T follicular helper cell (primary cell): Measurements from ENCODE around the gene NUP62.

ENCODE experiments used
- DNase-seq: peaks from one replicate; pipeline ENCODE4 v3.0.0-alpha.2; 2020; ENCODE audit warnings: low read depth

Gene NUP62

DNA sequence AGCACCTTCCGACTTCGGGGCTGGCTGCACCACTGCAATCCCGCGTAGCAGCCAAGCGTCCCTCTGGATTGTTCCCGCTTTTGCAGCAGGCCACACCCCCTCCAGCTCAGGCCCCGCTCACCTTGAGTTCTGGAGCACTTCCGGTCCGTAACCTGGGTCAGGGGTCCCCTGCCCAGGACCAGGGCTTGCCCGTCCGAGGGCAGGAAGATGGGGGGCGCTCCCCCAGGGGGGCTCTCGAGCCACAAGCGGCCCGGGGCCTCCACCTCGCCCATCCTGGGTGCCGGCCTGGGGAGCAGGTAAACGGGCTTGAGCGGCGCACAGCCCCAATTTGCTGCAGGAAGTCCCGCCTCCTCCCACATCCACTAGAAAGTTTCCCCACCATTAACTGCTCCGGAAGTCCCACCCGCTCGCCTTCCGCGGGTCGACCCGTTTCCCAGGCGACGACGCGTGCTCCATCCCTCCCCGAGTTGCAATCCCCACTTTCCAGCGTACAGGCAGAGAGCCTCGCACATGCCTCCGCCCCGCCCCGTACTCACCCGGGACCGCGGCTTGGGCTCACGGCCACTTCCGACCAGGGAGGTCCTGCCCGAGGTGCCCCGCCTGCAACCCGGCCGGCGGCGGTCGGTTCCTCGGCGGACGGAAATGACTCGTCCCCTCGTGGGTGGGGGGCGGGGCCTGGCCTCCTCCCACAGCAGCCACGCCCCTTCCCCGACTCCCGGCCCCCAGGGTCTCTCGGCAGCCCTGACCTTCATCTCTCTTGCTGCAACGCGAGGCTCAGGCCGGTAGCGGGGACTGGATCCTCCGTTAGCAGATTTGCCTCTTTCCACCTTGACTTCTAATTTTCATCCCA, 62.1 kb downstream of the NUP62 start, which contains the start of gene PNKP:
PNKP (minus strand) TSS at position 644 of the 850 bp plus-strand sequence; CDS start at position 272, 372 bp downstream.
- peak; percentile 76 for DNase-seq

DNA sequence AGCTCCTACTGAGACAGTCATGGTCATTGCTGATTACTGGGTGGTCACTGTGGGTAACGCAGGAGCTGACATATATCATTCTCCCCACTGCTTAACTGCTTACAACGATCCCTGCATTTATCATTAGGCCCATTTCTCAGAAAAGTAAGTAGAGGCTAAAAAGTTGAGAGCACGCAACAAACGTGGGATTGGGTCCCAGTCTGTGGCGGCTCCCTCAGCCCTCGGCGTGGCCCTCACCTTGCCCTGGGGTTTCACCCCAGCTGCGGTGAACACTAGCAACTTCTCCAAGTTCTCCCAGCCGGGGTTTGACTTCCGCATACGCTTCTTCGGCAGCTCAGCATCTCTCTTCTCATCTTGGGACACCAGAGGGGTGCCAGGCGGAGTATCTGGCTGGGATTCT, 64.4 kb downstream of the NUP62 start:
- no peak for DNase-seq

DNA sequence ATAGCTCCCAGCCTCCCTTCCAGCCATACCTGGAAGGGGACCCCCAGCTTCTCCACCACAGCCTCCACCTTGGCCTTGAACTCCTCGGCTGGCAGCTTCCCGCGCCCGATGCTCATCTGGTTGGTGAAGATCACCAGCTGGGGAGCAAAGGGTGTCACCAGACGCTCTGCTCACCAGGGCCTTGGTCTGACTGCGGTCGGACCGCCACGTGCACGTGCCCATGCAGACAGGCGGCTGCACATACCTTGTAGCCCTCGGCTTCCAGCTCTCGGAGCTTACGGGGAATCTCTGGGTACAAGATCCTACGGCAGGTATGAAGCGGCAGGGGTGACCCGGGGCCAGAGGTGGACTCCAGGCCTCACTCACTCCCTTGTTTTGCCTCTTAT, 65.4 kb downstream of the NUP62 start:
- DNase-seq = no peak

DNA sequence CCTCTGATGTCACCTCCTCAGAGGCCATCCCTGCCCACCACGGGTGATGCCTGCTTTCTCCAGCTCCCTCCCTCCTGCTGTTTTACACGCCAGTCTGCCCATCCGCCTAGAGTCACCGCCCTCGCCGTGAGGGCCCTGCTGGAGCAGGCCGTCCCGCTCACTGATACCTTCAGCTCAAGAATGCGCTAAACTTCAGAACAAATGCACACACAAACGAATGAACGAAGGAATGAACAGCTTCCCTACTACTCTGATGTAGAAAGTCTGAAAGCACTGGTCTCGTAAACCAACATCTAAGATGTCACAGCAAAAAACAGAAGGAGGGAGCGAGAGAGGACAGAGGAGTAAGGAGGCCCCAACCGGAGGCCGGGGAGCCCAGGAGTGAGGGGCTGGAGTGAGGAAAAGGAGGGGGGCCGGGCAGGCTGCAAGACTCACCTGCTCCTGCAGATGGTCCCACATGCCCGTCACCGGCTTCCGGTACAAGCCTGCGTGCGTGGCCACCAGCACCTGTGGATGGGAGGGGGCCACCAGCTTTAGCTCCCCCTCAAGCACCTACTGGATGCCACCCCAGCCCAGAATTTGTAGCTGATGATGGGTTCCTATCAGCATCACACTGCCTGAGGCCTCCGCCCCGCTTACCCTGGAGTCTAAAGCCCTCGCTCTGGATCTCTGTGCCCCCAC, 65.9 kb downstream of the NUP62 start:
- no peak for DNase-seq

DNA sequence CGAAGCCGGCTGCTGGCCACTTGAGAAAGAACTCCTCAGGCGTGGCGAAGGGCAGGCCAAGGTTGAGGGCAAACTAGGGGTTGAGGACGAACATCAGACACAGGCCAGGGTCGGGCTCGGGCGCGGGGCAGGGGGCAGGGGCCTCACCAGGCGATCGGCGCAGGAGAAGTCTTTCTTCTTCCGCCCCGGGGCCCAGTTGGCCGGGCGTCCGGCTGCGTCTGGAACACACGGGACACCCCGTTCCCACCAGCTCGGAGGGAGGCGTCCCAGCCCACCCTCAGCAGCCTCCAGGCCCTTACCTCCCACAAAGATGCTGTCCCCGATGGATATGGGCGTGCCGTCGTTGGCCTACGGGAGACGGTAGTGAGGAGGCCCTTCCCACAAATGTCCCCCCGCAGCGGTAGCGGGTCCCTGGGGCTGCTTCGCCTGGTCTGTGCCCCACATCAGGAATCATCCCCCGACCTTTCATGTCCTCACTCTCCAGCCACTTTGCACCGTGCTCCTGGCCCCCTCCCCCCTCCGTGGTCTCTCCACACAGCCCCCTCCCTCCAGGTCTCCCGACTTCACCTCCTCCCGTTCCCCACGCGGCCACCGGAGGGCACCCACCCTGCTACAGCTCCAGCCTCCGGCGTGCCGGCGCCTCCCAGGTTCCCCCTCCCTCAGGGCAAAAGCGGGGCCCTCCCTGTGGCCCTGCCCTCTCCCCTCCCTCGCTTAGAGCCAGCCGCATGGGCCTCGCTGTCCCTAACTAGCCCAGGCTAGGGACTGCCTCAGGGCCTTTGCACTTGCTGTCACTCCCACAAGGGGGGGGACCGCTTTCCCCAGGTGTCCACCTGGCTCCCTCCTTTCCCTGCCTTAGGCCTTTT, 66.7 kb downstream of the NUP62 start:
- DNase-seq = no peak

DNA sequence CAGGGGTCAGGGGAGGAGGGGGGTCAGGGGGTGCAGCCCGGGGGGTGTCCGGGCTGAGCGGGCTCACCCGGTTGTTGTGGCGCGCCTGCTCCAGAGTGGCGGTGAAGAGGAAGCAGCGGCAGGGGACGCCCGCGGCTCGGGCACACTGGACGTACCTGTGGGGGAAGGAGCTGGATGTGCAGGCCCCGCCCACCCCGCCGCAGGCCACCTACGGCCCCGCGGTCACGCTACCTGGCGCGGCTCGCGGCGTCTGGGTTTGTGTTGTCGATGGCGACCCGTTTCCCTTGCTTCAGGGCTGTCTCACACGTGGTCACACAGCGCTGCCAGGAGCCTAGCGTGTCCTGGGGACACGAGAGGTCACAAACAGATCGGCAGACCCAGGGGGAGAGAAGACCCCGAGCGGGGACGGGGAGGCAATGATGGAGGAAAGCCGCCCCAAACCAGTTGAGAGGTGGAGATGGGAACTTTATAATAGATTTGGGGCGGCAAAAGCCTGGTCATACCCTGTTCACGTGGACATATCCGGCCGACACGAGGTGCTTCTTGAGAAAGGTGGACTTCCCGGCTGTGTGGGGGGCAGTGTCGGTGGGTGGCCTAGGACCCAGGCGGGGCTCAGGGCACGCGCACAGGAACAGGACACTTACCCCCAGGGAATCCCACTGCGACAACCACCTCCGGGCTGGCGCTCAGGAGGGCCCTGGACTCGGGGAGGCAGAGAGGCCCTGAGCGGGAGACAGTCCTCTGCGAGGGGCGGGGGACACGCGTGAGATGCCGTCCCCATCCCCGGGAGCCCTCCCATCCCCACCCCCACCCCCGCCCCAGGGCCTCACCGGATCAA, 67.5 kb downstream of the NUP62 start:
- no peak for DNase-seq

DNA sequence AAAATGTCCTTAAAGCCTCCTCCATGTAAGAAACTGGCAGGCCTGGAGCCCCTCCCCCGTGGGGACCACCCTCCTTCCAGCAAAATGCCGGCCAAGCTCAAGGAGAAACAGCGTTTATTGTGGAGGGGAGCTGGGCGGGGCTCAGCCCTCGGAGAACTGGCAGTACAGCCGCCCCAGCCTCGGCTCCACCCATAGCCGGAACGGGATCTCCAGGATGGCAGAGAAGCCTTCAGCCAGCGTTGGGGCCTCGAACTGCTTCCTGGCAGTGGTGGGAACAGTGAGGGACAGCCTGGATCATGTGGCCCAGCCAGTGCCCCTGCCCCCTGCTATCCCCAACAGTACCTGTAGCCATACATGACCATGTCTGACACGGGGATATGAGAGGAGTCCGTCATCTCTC, 68.2 kb downstream of the NUP62 start:
- DNase-seq = no peak

DNA sequence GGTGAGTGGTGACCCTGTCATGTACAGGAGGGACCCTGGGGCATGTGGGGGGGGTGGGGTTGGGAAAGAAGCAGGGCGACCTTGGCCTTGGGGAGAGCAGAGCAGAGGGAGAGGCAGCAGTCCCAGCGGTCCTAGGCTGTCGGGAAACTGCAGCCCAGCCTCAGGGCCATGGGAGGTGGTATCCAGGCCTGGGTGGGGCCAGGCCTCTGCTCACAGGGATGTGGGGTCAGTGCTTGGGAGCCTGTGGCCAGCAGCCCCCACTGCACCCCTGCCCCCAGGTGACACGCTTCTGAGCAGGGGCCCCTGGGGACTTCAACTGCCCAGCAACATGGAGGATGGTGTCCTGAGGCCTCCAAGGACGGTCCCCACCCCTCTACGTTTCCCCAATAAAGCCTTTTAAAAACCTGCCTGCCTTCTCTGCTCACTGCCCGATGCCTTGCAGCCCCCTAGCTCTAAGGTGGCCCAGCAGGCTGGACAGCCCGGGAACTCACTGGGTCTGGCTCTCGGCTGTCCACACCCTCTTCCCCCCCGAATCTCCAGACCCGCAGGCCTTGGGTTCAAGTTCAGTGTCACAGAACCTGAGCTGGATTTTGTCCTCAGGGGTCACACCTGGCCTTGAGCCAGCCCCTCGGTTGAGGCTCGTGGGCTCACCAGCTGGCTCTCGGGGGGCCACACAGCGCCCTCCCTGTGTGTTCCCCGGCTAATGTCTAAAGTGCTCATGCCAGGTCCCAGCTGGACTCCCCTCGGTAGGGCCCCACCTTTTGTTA, 68.8 kb downstream of the NUP62 start:
- no peak for DNase-seq

DNA sequence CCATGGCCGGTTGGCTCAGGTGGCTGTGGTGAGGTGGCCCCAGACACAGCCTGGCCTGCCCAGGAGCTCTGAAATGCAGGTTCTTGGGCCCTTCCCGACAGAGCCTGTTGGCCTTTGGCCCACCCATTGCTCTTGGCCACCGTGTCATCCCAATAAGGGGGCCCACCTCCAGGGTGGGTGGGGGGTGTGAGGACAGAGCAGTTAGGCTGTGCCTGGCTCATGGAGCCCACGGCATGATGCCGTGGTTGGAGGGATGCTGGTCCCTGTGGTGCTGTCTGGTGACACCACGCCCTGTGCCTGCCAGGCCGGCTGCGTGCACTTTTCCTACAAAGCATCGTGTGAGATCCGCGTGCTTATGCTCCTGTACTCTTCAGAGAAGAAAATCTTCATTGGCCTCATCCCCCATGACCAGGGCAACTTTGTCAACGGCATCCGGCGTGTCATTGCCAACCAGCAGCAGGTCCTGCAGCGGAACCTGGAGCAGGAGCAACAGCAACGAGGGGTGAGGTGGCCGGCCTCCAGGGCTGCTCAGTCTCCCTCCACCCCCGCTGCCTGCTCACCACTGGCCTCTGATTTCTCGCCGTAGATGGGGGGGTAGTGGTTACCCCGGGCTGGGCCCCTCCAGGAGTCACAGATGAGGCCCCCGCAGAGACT, 69.5 kb downstream of the NUP62 start:
- DNase-seq = no peak

DNA sequence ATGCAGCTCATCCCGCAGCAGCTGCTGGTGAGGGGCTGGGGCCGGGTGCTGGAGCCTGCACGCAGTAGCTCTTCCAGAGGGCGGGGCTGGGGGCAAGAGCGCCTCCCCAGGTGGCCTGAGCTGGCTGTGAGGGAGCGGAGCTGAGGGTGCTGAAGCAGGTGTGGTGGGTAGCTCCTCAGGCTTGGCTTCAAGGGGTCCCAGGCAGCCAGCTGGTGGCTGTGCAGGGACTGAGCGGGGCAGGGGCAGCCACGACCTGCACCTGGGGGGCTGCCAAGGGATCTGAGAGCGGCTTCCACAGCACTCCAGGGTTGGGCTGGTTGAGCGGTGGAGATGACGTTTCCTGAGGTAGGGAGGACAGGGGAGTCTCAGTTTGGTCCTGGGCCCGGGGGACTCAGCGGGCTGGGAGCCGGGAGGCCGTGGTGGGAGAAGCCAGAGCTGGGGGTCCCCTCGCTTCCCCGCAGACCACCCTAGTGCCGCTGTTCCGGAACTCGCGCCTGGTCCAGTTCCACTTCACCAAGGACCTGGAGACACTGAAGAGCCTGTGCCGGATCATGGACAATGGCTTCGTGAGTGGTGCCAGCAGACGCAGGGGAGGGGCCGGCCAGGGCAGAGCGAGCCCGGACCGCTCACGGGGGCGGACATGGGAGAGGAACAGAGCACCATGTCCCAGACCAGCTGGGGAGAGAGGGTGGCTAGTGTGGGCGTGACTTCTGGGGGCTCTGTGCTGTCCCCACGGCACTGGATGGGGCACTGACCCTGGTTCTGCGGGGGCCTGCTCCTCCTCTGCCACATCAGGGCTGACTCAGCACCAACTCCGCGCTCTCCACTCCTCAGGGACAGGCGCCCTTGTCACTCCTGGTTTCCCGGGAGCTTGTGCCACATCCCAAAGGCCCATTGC, 71.0 kb downstream of the NUP62 start:
- no peak for DNase-seq

DNA sequence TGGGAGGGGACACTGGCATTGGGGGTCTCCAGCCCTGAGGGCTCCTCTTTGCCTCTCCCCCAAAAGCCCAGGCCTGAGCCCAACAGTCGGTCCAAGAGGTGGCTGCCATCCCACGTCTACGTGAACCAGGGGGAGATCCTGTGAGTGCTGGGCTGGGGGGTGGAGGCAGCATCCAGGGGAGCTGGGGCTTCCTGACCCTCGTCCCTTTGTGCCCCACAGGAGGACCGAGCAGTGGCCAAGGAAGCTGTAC, 71.5 kb downstream of the NUP62 start:
- no peak for DNase-seq

DNA sequence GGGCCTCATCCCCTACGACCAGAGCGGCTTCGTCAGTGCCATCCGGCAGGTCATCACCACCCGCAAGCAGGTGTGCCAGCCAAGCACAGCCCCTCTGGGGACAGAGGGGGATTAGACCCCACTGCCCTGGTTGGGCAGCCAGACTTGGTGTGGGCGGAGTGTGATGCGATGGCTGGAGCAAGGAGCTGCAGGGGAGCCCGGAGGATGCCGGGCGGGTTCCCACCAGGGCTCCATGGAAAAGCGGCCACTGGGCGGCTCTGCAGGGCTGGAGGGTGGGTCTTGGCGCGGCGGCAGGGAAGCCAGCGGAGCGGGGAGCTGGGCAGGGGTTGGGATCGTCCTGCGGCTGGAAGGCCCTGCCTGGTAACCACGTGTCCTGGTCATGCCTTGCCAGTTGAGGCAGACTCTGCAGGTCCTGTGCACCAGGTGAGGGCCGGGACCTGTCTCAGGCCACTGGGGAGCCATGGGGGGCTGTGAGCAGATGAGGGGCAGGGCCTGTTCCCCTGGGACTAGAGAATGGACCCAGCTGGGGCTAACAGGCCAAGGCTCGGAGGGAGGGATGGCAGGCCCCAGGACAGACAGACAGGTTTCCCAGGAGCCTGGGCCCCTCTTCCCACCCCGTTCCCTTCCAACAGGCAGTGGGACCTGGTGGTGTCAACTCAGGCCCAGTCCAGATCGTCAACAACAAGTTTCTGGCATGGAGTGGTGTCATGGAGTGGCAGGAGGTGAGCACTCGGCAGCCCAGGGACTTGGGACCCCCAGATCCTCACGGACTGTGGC, 72.1 kb downstream of the NUP62 start:
- no peak for DNase-seq
